NCI-H69 (cell line): ENCODE results near the gene ZNF71.
A peak's percentile ranks its signal among the peaks of the same experiment; 100 is the strongest.
"Not testable (repeated sequence)": the region's sequence is repeated elsewhere in the genome, so short reads cannot be mapped to it uniquely, and the experiment has no call there.

Experiments
- DNase-seq: peaks from one replicate; lab custom pipeline; 2025; lab: John Stamatoyannopoulos, UW

Gene ZNF71

GRCh38 chr19:56622374-56622773 is 27.3 kb downstream of the ZNF71 start:
- no peak for DNase-seq

GRCh38 chr19:56623006-56623405 is 27.9 kb downstream of the ZNF71 start:
- DNase-seq, result no peak

- DNase-seq, result no peak
Observed at GRCh38 chr19:56625708-56626107, 30.6 kb downstream of the ZNF71 start.

GRCh38 chr19:56633021-56633420 is 37.9 kb downstream of the ZNF71 start:
- DNase-seq, result no peak

GRCh38 chr19:56637976-56638555 is 43.0 kb downstream of the ZNF71 start:
- no peak for DNase-seq

GRCh38 chr19:56639217-56639616 is 44.1 kb downstream of the ZNF71 start:
- no peak for DNase-seq

- peak; percentile 23 for DNase-seq
Observed at GRCh38 chr19:56642711-56643459, 47.8 kb downstream of the ZNF71 start, which contains the start of gene SMIM17. Gene SMIM17 (plus strand): TSS chr19:56643159. CDS start chr19:56645668, 2,509 bp downstream.

- DNase-seq, result no peak
Observed at GRCh38 chr19:56643460-56643955, 48.4 kb downstream of the ZNF71 start.

- no peak for DNase-seq
Observed at GRCh38 chr19:56654151-56654550, 59.0 kb downstream of the ZNF71 start.

GRCh38 chr19:56660381-56661107 is 65.4 kb downstream of the ZNF71 start:
- peak; percentile 45 for DNase-seq

- DNase-seq, result no peak
Observed at GRCh38 chr19:56661248-56661647, 66.1 kb downstream of the ZNF71 start.

- DNase-seq, result no peak
Observed at GRCh38 chr19:56663931-56664500, 68.9 kb downstream of the ZNF71 start.

- DNase-seq, result no peak
Observed at GRCh38 chr19:56664511-56664910, 69.4 kb downstream of the ZNF71 start.

GRCh38 chr19:56667311-56667870 is 72.3 kb downstream of the ZNF71 start:
- DNase-seq, result no peak

- DNase-seq, result no peak
Observed at GRCh38 chr19:56668676-56669075, 73.6 kb downstream of the ZNF71 start.

- no peak for DNase-seq
Observed at GRCh38 chr19:56670401-56670960, 75.4 kb downstream of the ZNF71 start.

GRCh38 chr19:56670961-56671612 is 76.0 kb downstream of the ZNF71 start:
- DNase-seq, result no peak

- DNase-seq, result no peak
Observed at GRCh38 chr19:56671613-56671994, 76.5 kb downstream of the ZNF71 start, which contains the start of gene ZNF835. Gene ZNF835 (minus strand): TSS chr19:56671757. CDS start chr19:56665198, 6,559 bp downstream.

- DNase-seq, result not testable (repeated sequence)
Observed at GRCh38 chr19:56672610-56673009, 77.5 kb downstream of the ZNF71 start.
